Fibroblast of lung (primary cell): ENCODE results near the gene UBIAD1. TPM values are rescaled to one million over a fixed set of nuclear protein-coding genes. Genes with fewer than 3 reads are reported as not detected.

Experiments used
- DNase-seq, 2 donors: peaks; one replicate each; pipeline versions ENCODE4 v3.0.0 to v3.0.0-alpha.2; 2010; ENCODE audit warnings: low read depth in 2 of 2
- H2AFZ ChIP-seq: 2 replicates; pipeline ENCODE4 v1.5.1; 2012; ENCODE audit warnings: low read length, control low read depth, inconsistent platforms
- H3K27ac ChIP-seq: 2 replicates; pipeline ENCODE4 v1.5.1; 2011; ENCODE audit warnings: low read length, control low read depth; ENCODE audit not compliant: insufficient read depth
- H3K27me3 ChIP-seq: 2 replicates; pipeline ENCODE4 v1.5.1; 2011; ENCODE audit warnings: mild to moderate bottlenecking, low read length; ENCODE audit not compliant: control insufficient read depth, insufficient read depth
- H3K36me3 ChIP-seq: 2 replicates; pipeline ENCODE4 v1.5.1; 2011; ENCODE audit warnings: low read length; ENCODE audit not compliant: control insufficient read depth, insufficient read depth
- H3K4me1 ChIP-seq: 2 replicates; pipeline ENCODE4 v1.5.1; 2011; ENCODE audit warnings: low read length; ENCODE audit not compliant: control insufficient read depth, insufficient read depth; ENCODE audit errors: extremely low read depth
- H3K4me2 ChIP-seq: 2 replicates; pipeline ENCODE4 v1.5.1; 2011; ENCODE audit warnings: low read length, control low read depth; ENCODE audit not compliant: insufficient read depth; ENCODE audit errors: extremely low read depth
- H3K4me3 ChIP-seq, 4 experiments: fragments of 200-600 bp in 1 of 4; sonication (generic) in 1 of 4; replicated peaks in 1 of 4; 2 replicates each; pipeline ENCODE4 v1.5.1; 2011 to 2016; ENCODE audit warnings: low read length in 4 of 4, low read depth in 3 of 4, mild to moderate bottlenecking in 3 of 4, control low read depth in 2 of 4, inconsistent platforms in 1 of 4, mixed read lengths in 1 of 4; ENCODE audit not compliant: insufficient read depth in 1 of 4; ENCODE audit errors: control extremely low read depth in 1 of 4
- H3K79me2 ChIP-seq: 2 replicates; pipeline ENCODE4 v1.5.1; 2012; ENCODE audit warnings: mild to moderate bottlenecking, low read length, inconsistent platforms; ENCODE audit not compliant: control insufficient read depth, insufficient read depth
- H3K9ac ChIP-seq: 2 replicates; pipeline ENCODE4 v1.5.1; 2011; ENCODE audit warnings: mild to moderate bottlenecking, low read length, control low read depth; ENCODE audit not compliant: insufficient read depth
- H3K9me3 ChIP-seq: 2 replicates; pipeline ENCODE4 v1.5.1; 2012; ENCODE audit warnings: low read depth, low read length; ENCODE audit not compliant: control insufficient read depth, insufficient read depth
- H4K20me1 ChIP-seq: 2 replicates; pipeline ENCODE4 v1.5.1; 2011; ENCODE audit warnings: low read length; ENCODE audit not compliant: control insufficient read depth, insufficient read depth; ENCODE audit errors: extremely low read depth
- EZH2 ChIP-seq: IDR thresholded peaks from 2 replicates; pipeline ENCODE4 v1.5.1; 2012; ENCODE audit warnings: low read length, control low read depth, mild to moderate bottlenecking; ENCODE audit errors: missing control alignments
- polyA plus RNA-seq, 2 donors: library from polyadenylated mRNA; depleted of rRNA in 1 of 2; stranded (reverse) in 1 of 2; unstranded in 1 of 2; fragments of >200 nt; gene quantifications; 2 replicates each; pipeline ENCODE4 v1.2.1, GENCODE V29; 2011 to 2012; ENCODE audit warnings: missing spikeins in 1 of 2
- total RNA-seq: library from RNA; depleted of rRNA; stranded (reverse); fragments of >200 nt; gene quantifications from 2 replicates; pipeline ENCODE4 v1.2.1, GENCODE V29; 2014
- TF ChIP-seq, protein P1 (sequence below), 2 donors: IDR thresholded peaks in 1 of 2; conservative IDR thresholded peaks in 1 of 2; 1 replicate in 1 of 2; 2 replicates in 1 of 2; pipeline ENCODE4 v1.5.1; 2011 to 2012; ENCODE audit warnings: low read length in 2 of 2, control low read depth in 1 of 2, inconsistent platforms in 1 of 2, low read depth in 1 of 2, mild to moderate bottlenecking in 1 of 2

UBIAD1 gene
- total and polyA plus RNA-seq, 2 donors (not counting 1 experiment from before 2014, with no cell fraction given) = 7.1 to 7.6 TPM

DNA sequence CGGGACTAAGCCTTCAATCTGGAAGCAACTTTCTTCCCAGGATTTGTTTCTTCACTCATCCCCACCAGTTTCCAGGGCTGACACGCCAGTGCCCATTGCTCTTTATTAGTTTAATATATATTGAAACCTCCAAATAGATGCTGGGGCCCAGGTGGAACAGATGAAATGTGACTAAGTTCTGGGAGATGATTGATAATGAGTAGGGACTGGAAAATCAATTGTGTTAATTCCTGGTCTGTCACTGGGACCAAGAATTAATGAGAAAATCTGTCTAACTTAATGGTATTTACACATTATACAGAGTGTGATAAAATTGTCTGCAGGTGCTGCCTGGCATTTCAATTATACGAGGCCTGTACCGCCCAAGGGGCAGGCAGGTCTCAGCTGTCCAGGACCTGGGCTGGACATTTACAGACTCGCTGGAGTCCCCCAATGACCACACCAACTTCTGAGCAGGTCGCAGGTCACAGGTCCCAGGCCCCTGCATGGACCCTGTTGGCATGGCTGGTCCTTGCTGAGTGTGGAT, 35.8 kb downstream of the UBIAD1 start:
- no peak overlapping the region for H3K4me2 ChIP-seq
- no peaks in the 10 kb centered on the region for H3K9me3 ChIP-seq
- H2AFZ ChIP-seq = no peak overlapping the region
- no peak overlapping the region for H3K27ac ChIP-seq
- no peaks in the 10 kb centered on the region for H3K79me2 ChIP-seq
- H3K27me3 ChIP-seq = peaks cover 9% of the 10 kb centered on the region
- no peaks in the 10 kb centered on the region for H3K4me1 ChIP-seq
- no peak for DNase-seq
- TF ChIP-seq, protein P1, sequence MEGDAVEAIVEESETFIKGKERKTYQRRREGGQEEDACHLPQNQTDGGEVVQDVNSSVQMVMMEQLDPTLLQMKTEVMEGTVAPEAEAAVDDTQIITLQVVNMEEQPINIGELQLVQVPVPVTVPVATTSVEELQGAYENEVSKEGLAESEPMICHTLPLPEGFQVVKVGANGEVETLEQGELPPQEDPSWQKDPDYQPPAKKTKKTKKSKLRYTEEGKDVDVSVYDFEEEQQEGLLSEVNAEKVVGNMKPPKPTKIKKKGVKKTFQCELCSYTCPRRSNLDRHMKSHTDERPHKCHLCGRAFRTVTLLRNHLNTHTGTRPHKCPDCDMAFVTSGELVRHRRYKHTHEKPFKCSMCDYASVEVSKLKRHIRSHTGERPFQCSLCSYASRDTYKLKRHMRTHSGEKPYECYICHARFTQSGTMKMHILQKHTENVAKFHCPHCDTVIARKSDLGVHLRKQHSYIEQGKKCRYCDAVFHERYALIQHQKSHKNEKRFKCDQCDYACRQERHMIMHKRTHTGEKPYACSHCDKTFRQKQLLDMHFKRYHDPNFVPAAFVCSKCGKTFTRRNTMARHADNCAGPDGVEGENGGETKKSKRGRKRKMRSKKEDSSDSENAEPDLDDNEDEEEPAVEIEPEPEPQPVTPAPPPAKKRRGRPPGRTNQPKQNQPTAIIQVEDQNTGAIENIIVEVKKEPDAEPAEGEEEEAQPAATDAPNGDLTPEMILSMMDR (conservative IDR thresholded peaks at IDR 0.05 in 1 of 2, IDR thresholded peaks at IDR 0.05 in 1 of 2; ENCODE audit: low read depth in 1 of 2, low read length in 2 of 2) = no peak
- TF ChIP-seq EZH2 = no peak
- no peak overlapping the region for H3K9ac ChIP-seq
- no peak overlapping the region for H3K4me3 ChIP-seq
- H4K20me1 ChIP-seq = no peaks in the 10 kb centered on the region
- no peaks in the 10 kb centered on the region for H3K36me3 ChIP-seq

DNA sequence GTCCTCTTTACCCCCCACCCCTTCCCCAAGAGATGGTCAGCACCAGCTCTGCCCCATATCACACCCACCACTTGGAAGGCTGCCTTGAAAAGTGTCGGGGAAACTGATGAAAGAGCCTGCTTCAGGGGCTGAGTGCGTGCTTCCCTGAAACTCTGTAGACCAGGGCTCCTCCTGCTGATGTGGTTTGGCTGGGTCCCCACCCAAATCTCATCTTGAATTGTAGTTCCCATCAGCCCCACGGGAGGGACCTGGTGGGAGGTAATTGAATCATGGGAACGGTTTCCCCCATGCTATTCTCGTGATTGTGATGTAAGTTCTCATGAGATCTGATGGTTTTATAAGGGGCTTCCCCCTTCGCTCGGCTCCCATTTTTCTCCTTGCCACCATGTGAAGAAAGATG, 36.4 kb downstream of the UBIAD1 start:
- Histone ChIP-seq H4K20me1 (no peaks in the 10 kb centered on the region), H3K27me3 (peaks cover 9% of the 10 kb centered on the region), H3K9me3 (no peaks in the 10 kb centered on the region), H3K4me1 (no peaks in the 10 kb centered on the region), H3K36me3 (no peaks in the 10 kb centered on the region), H3K9ac (no peak overlapping the region), H3K79me2 (no peaks in the 10 kb centered on the region), H3K4me3 (no peak overlapping the region), H3K4me2 (no peak overlapping the region), H2AFZ (no peak overlapping the region), H3K27ac (no peak overlapping the region)
- TF ChIP-seq, protein P1 (conservative IDR thresholded peaks at IDR 0.05 in 1 of 2, IDR thresholded peaks at IDR 0.05 in 1 of 2; ENCODE audit: low read depth in 1 of 2, low read length in 2 of 2) = no peak
- no peak for TF ChIP-seq EZH2
- no peak for DNase-seq

DNA sequence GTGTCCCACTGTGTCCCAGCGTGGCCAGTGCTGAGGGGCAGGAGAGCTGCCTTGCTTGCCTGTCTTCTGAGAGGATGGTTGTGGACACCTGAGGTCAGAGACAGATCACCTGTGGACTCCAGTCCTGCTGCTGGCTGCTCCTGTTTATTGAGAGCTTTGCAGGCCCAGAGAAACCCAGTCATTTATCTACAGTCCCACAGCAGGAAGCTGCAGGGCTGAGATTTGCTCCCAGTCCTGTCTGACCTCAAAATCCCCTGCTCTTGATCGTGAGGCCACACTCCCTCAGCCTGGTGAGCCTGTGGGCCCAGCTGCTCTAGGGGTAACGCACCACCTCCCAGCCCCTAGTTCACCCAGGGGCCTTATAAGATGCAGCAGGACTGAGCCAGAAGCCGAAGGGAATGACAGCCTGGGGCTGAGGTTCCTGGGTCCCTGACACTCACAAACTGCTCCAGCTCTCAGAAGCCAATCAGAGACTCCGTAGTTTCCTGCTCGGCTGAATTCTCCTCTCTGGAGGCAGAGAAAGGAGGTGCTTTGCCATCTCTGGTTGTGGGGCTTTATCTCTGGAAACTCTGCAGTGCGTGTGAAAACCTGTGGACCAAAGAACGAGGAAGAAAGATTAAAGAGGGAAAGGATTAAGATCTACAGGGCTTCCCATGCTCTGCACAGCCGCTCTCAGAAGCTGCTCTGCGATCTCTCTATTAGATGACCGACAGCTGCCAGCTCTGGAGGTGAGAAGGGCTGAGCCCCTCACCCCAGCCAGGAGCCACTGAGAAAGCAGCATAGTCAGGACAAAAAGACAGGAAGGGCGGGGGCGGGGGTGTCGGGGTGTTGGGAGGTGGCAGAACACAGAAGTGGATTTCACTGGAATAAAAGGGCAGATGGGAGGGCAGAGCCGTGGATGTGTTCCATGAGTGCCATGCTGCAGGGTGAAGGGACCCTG, 39.1 kb downstream of the UBIAD1 start:
- H3K4me1 ChIP-seq = no peaks in the 10 kb centered on the region
- no peak overlapping the region for H3K27ac ChIP-seq
- DNase-seq = no peak
- no peaks in the 10 kb centered on the region for H3K79me2 ChIP-seq
- no peaks in the 10 kb centered on the region for H3K9me3 ChIP-seq
- H3K9ac ChIP-seq = no peak overlapping the region
- no peak overlapping the region for H2AFZ ChIP-seq
- peaks cover 9% of the 10 kb centered on the region for H3K27me3 ChIP-seq
- TF ChIP-seq, protein P1 (conservative IDR thresholded peaks at IDR 0.05 in 1 of 2, IDR thresholded peaks at IDR 0.05 in 1 of 2; ENCODE audit: low read depth in 1 of 2, low read length in 2 of 2) = no peak
- TF ChIP-seq EZH2 = no peak
- no peaks in the 10 kb centered on the region for H4K20me1 ChIP-seq
- no peak overlapping the region for H3K4me3 ChIP-seq
- H3K36me3 ChIP-seq = no peaks in the 10 kb centered on the region
- no peak overlapping the region for H3K4me2 ChIP-seq
